Measurements from ENCODE around the gene LVRN. TPM values are rescaled to one million over a fixed set of nuclear protein-coding genes. Genes with fewer than 3 reads are reported as not detected.

LVRN gene
- polyA plus RNA-seq, 3 donors = not detected

- H3K4me2 ChIP-seq (replicated peaks; ENCODE audit: extremely low read depth, low read length, poor library complexity, severe bottlenecking) = no peak overlapping the region
Observed at GRCh38 chr5:115985802-115986757, 23.8 kb downstream of the LVRN start.

GRCh38 chr5:115988002-115988401, 25.7 kb downstream of the LVRN start:
- Mint-ChIP-seq H3K9me3 (peaks cover 0 to 2% (median 0%) of the 10 kb centered on the region in 7 donors), H3K27ac (no peak overlapping the region), H3K36me3 (no peaks in the 10 kb centered on the region), H3K4me3 (no peak overlapping the region), H3K4me1 (no peaks in the 10 kb centered on the region), H3K27me3 (ENCODE audit: low read depth in 3 of 3) (peaks cover 0 to 13% (median 5%) of the 10 kb centered on the region in 3 donors)
- WGBS (ENCODE audit: insufficient coverage) = 100% methylated on average over 1 of the region's 2 CpGs
- H3K9ac ChIP-seq (ENCODE audit: insufficient read depth, low read length, poor library complexity, severe bottlenecking) = no peak overlapping the region
- no peaks in the 10 kb centered on the region for H4K20me1 ChIP-seq (ENCODE audit: insufficient read depth, low read length)
- DNase-seq = no peak
- H3K27me3 ChIP-seq (ENCODE audit: control insufficient read depth in 2 of 2, insufficient read depth in 2 of 2, low read length in 2 of 2) = peaks cover 2 to 9% of the 10 kb centered on the region in 2 donors
- H3K4me1 ChIP-seq (ENCODE audit: control insufficient read depth in 1 of 2, insufficient read depth in 2 of 2, low read length in 2 of 2) = no peaks in the 10 kb centered on the region
- H3K9me3 ChIP-seq (replicated peaks in 1 of 2; ENCODE audit: control insufficient read depth in 1 of 2, insufficient read depth in 1 of 2, low read length in 2 of 2) = no peaks in the 10 kb centered on the region
- H2AFZ ChIP-seq (ENCODE audit: insufficient read depth, low read depth, low read length, poor library complexity, severe bottlenecking) = no peak overlapping the region
- no peaks in the 10 kb centered on the region for H3K36me3 ChIP-seq (replicated peaks in 1 of 2; ENCODE audit: control insufficient read depth in 1 of 2, insufficient read depth in 2 of 2, low read length in 2 of 2)
- no peak overlapping the region for H3K4me2 ChIP-seq (replicated peaks; ENCODE audit: extremely low read depth, low read length, poor library complexity, severe bottlenecking)
- H3K27ac ChIP-seq (ENCODE audit: low read depth in 1 of 2, low read length in 2 of 2) = no peak overlapping the region
- no peak overlapping the region for H3K4me3 ChIP-seq (replicated peaks in 1 of 3; ENCODE audit: low read depth in 2 of 3, low read length in 3 of 3)
- intact Hi-C loops (cut with micrococcal nuclease) = no loop called here
- TF ChIP-seq, protein P1, sequence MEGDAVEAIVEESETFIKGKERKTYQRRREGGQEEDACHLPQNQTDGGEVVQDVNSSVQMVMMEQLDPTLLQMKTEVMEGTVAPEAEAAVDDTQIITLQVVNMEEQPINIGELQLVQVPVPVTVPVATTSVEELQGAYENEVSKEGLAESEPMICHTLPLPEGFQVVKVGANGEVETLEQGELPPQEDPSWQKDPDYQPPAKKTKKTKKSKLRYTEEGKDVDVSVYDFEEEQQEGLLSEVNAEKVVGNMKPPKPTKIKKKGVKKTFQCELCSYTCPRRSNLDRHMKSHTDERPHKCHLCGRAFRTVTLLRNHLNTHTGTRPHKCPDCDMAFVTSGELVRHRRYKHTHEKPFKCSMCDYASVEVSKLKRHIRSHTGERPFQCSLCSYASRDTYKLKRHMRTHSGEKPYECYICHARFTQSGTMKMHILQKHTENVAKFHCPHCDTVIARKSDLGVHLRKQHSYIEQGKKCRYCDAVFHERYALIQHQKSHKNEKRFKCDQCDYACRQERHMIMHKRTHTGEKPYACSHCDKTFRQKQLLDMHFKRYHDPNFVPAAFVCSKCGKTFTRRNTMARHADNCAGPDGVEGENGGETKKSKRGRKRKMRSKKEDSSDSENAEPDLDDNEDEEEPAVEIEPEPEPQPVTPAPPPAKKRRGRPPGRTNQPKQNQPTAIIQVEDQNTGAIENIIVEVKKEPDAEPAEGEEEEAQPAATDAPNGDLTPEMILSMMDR (IDR thresholded peaks at IDR 0.05) = no peak
- no peaks in the 10 kb centered on the region for H3K79me2 ChIP-seq (ENCODE audit: insufficient read depth, low read length)

More at GRCh38 chr5:115985802-115986757, 23.8 kb downstream of the LVRN start:
- Histone ChIP-seq H3K27ac (ENCODE audit: low read depth in 1 of 2, low read length in 2 of 2) (no peak overlapping the region), H3K79me2 (ENCODE audit: insufficient read depth, low read length) (no peaks in the 10 kb centered on the region), H3K4me3 (replicated peaks in 1 of 3; ENCODE audit: low read depth in 2 of 3, low read length in 3 of 3) (no peak overlapping the region), H4K20me1 (ENCODE audit: insufficient read depth, low read length) (no peaks in the 10 kb centered on the region), H3K9ac (ENCODE audit: insufficient read depth, low read length, poor library complexity, severe bottlenecking) (no peak overlapping the region), H3K27me3 (ENCODE audit: control insufficient read depth in 2 of 2, insufficient read depth in 2 of 2, low read length in 2 of 2) (no peaks in the 10 kb centered on the region), H3K4me1 (ENCODE audit: control insufficient read depth in 1 of 2, insufficient read depth in 2 of 2, low read length in 2 of 2) (no peaks in the 10 kb centered on the region), H2AFZ (ENCODE audit: insufficient read depth, low read depth, low read length, poor library complexity, severe bottlenecking) (no peak overlapping the region), H3K9me3 (replicated peaks in 1 of 2; ENCODE audit: control insufficient read depth in 1 of 2, insufficient read depth in 1 of 2, low read length in 2 of 2) (no peaks in the 10 kb centered on the region), H3K36me3 (replicated peaks in 1 of 2; ENCODE audit: control insufficient read depth in 1 of 2, insufficient read depth in 2 of 2, low read length in 2 of 2) (no peaks in the 10 kb centered on the region)
- Mint-ChIP-seq H3K4me1 (no peaks in the 10 kb centered on the region), H3K27me3 (ENCODE audit: low read depth in 3 of 3) (peaks cover 0 to 6% (median 0%) of the 10 kb centered on the region in 3 donors), H3K4me3 (no peak overlapping the region), H3K27ac (no peak overlapping the region), H3K36me3 (no peaks in the 10 kb centered on the region), H3K9me3 (peaks cover 0 to 2% (median 0%) of the 10 kb centered on the region in 7 donors)
- 85% methylated on average over 3 of the region's 10 CpGs for WGBS (ENCODE audit: insufficient coverage)
- intact Hi-C loops (cut with micrococcal nuclease) = no loop called here
- DNase-seq = no peak
- TF ChIP-seq, protein P1 (IDR thresholded peaks at IDR 0.05) = no peak
